GM19193 (cell line): Measurements from ENCODE around the gene RPS6KA2.

ENCODE experiments used
- POLR2A ChIP-seq: IDR thresholded peaks from 4 replicates; pipeline ENCODE4 v1.6.1; 2011; ENCODE audit not compliant: insufficient read depth, insufficient read length; ENCODE audit errors: extremely low read depth

Gene RPS6KA2

GRCh38 chr6:166554316-166554715, 72.7 kb downstream of the RPS6KA2 start:
- no peak for TF ChIP-seq POLR2A

GRCh38 chr6:166553563-166554271, 73.3 kb downstream of the RPS6KA2 start:
- TF ChIP-seq POLR2A, result no peak

DNA sequence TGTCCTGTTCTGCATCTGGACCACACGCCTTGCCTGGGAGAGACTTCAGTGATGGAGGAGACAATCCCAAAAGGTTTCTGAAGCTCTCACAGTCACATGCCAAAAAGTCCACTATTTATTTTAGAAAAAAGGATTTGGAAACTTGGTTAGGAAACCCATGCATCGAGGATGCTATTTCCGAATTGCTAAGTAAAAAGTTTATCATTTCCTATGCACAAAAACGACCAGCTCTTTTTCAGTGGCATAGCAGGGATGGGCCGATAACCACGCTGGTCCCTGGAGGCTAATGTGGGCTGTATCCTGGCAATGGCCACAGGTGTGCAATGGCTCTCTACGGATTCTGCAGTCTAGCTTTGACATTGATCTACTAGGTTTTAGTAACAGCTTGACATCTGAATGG, 74.5 kb downstream of the RPS6KA2 start:
- no peak for TF ChIP-seq POLR2A

- no peak for TF ChIP-seq POLR2A
These were observed 75.1 kb downstream of the RPS6KA2 start for GRCh38 chr6:166551754-166552495.

DNA sequence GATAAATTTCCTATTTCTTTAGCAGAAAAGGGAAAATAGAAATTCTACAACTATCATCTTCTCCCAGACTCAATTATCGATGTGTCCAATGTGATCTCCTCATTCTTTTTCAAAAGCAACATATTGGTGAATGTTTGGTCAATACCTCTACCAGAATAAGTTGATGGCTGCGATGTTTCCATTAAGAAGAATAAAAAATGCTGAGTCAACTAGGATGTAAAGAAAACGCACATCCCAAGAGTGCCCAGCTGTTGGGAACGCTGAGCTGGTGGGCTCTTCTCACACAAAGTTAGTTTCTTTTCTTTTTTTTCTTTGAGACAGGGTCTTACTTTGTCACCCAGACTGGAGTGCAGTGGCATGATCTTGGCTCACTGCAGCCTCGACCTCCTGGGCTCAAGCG, 80.4 kb downstream of the RPS6KA2 start:
- TF ChIP-seq POLR2A, result no peak

DNA sequence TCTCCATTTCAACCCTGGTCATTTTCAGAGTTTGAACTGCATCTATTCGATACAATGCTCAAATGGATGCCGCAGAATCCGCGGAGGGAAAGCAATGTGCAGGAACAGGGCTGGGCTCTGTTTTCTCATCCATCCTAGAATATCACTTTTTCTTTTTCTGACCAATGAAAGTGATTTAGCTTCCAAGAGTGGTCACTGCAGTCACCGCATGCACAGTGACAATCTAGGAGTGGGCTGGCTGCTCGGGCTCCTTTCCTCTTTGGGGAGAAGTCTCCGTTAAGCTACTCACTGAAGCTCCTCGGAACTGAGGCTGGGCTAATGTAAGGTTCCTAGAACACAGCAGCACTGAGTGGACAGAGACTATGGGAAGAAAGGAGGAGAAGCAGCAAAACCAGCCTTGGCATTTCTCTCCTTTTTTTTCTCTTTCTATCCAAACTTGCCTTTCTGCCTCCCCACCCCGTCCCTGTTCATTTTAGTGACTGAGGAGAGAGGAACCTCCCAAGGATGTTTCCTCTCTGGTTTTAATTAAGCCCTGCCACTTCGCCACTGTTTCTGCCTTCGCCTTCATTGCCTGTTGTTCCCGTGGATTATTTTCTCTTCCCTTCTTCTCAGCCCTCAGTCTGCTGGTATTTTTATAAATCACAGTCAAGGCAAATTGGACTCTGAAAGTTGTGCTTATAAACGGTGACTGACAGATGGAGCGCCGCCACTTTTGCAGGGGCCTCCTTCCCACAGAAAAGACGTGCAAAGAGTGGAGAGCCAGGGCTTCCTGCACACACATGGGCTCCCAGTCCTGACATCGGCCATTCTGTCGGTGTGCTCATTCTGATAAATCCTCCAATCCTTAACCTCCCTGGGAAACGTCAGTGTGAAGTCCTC, 81.7 kb downstream of the RPS6KA2 start:
- no peak for TF ChIP-seq POLR2A

- TF ChIP-seq POLR2A, result no peak
These were observed 82.8 kb downstream of the RPS6KA2 start for GRCh38 chr6:166544296-166544605.

GRCh38 chr6:166543603-166544295, 83.3 kb downstream of the RPS6KA2 start:
- TF ChIP-seq POLR2A, result no peak

DNA sequence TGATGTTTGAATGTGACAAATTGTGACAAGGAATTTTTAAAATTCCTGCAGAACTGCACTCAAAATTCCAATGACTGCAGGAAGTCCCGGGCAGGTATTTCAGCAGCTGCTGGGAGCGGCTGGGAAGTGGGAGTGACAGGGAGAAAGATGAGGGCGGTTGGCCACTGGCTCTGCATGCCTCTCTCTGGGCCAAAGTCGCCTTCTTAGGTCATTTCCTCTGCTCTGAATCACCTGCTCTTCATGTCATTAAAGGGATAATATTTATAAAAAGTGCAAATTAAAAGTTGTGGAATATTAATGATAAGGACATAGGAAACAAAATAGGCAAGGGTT, 84.5 kb downstream of the RPS6KA2 start:
- TF ChIP-seq POLR2A, result no peak

- TF ChIP-seq POLR2A, result no peak
These were observed 85.0 kb downstream of the RPS6KA2 start for GRCh38 chr6:166541876-166542579.

- peak; percentile 22 for TF ChIP-seq POLR2A
These were observed 85.7 kb downstream of the RPS6KA2 start for GRCh38 chr6:166541366-166541765.

GRCh38 chr6:166540631-166541331, 86.3 kb downstream of the RPS6KA2 start:
- peak; percentile 58 for TF ChIP-seq POLR2A

DNA sequence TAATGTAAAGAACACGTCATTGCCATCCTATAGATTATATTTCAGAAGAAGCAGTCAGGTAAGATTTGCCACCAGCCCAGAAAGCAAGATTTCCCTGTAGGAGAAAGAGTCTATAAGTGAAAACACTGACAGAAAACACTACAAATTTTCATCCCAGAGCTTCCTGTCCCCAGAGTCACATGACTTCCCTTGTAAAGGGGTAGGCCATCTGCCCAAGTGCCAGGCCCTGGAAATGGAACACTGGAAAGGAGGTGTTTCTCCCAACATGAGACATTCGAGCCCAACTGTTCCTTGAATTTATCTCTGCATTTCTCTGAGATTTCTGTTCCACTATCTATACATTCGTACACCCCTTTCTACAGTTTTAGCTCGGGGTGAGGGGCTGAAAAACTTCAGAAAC, 87.5 kb downstream of the RPS6KA2 start:
- TF ChIP-seq POLR2A, result no peak
